ENCODE results near the gene CADPS2. TPM values are rescaled to one million over a fixed set of nuclear protein-coding genes. Genes with fewer than 3 reads are reported as not detected.
A peak's percentile ranks its signal among the peaks of the same experiment; 100 is the strongest.

The CADPS2 gene
- total RNA-seq, 1 donor from 2014 or later: 4.4 TPM

GRCh38 chr7:122425731-122426130, 460.5 kb downstream of the CADPS2 start:
- DNase-seq (ENCODE audit: low read depth): no peak
- no peak for TF ChIP-seq CTCF (conservative IDR thresholded peaks at IDR 0.05; ENCODE audit: low read depth, low read length)
- H3K4me3 ChIP-seq (ENCODE audit: low read depth, low read length): no peak overlapping the region

- H3K4me3 ChIP-seq (ENCODE audit: low read depth, low read length): no peak overlapping the region
- no peak for TF ChIP-seq CTCF (conservative IDR thresholded peaks at IDR 0.05; ENCODE audit: low read depth, low read length)
- no peak for DNase-seq (ENCODE audit: low read depth)
Measured at GRCh38 chr7:122423591-122423990, 462.7 kb downstream of the CADPS2 start.

GRCh38 chr7:122416336-122416735, 469.9 kb downstream of the CADPS2 start:
- no peak for TF ChIP-seq CTCF (conservative IDR thresholded peaks at IDR 0.05; ENCODE audit: low read depth, low read length)
- DNase-seq (ENCODE audit: low read depth): no peak
- no peak overlapping the region for H3K4me3 ChIP-seq (ENCODE audit: low read depth, low read length)

GRCh38 chr7:122415510-122415909, 470.8 kb downstream of the CADPS2 start:
- TF ChIP-seq CTCF (conservative IDR thresholded peaks at IDR 0.05; ENCODE audit: low read depth, low read length): no peak
- no peak overlapping the region for H3K4me3 ChIP-seq (ENCODE audit: low read depth, low read length)
- no peak for DNase-seq (ENCODE audit: low read depth)

GRCh38 chr7:122413339-122413738, 472.9 kb downstream of the CADPS2 start:
- TF ChIP-seq CTCF (conservative IDR thresholded peaks at IDR 0.05; ENCODE audit: low read depth, low read length): no peak
- H3K4me3 ChIP-seq (ENCODE audit: low read depth, low read length): no peak overlapping the region
- DNase-seq (ENCODE audit: low read depth): no peak

- peak; percentile 6 for DNase-seq (ENCODE audit: low read depth)
- no peak overlapping the region for H3K4me3 ChIP-seq (ENCODE audit: low read depth, low read length)
- no peak for TF ChIP-seq CTCF (conservative IDR thresholded peaks at IDR 0.05; ENCODE audit: low read depth, low read length)
Measured at GRCh38 chr7:122412883-122413282, 473.4 kb downstream of the CADPS2 start.

- no peak overlapping the region for H3K4me3 ChIP-seq (ENCODE audit: low read depth, low read length)
- no peak for DNase-seq (ENCODE audit: low read depth)
Measured at GRCh38 chr7:122412441-122412840, 473.8 kb downstream of the CADPS2 start.

More at GRCh38 chr7:122412441-122412840, 473.8 kb downstream of the CADPS2 start:
- no peak for TF ChIP-seq CTCF (conservative IDR thresholded peaks at IDR 0.05; ENCODE audit: low read depth, low read length)

Data from epithelial cell of proximal tubule (primary cell).